CD4-positive, alpha-beta T cell treated with Interleukin-2 at 100 ng/mL for 4 hours (primary cell): Measurements from ENCODE around the gene PPP4R4.
A peak's percentile ranks its signal among the peaks of the same experiment; 100 is the strongest.
"Not testable (repeated sequence)": the region's sequence is repeated elsewhere in the genome, so short reads cannot be mapped to it uniquely, and the experiment has no call there.

Source experiments
- DNase-seq: peaks from one replicate; pipeline ENCODE4 v3.0.0-alpha.2; 2020; ENCODE audit warnings: low spot score

PPP4R4 gene

GRCh38 chr14:94145902-94146527 is 28.1 kb upstream of the PPP4R4 start:
- no peak for DNase-seq

- no peak for DNase-seq
Observed at GRCh38 chr14:94152676-94153075, 21.4 kb upstream of the PPP4R4 start.

GRCh38 chr14:94153750-94154342 is 20.3 kb upstream of the PPP4R4 start:
- DNase-seq = no peak

GRCh38 chr14:94156143-94156542 is 18.0 kb upstream of the PPP4R4 start:
- DNase-seq = not testable (repeated sequence)

GRCh38 chr14:94157197-94157596 is 16.9 kb upstream of the PPP4R4 start:
- no peak for DNase-seq

- DNase-seq = peak; percentile 27
Observed at GRCh38 chr14:94158239-94158883, 15.8 kb upstream of the PPP4R4 start.

GRCh38 chr14:94161058-94161457 is 13.1 kb upstream of the PPP4R4 start:
- no peak for DNase-seq

- DNase-seq = no peak
Observed at GRCh38 chr14:94161981-94162380, 12.1 kb upstream of the PPP4R4 start.

- DNase-seq = no peak
Observed at GRCh38 chr14:94162466-94162865, 11.7 kb upstream of the PPP4R4 start.

GRCh38 chr14:94163796-94164195 is 10.3 kb upstream of the PPP4R4 start:
- DNase-seq = no peak

- no peak for DNase-seq
Observed at GRCh38 chr14:94164685-94165431, 9.3 kb upstream of the PPP4R4 start.

- DNase-seq = no peak
Observed at GRCh38 chr14:94165744-94166143, 8.4 kb upstream of the PPP4R4 start.

GRCh38 chr14:94170136-94170535 is 4.0 kb upstream of the PPP4R4 start:
- no peak for DNase-seq

- no peak for DNase-seq
Observed at GRCh38 chr14:94171208-94171607, 2.9 kb upstream of the PPP4R4 start.

GRCh38 chr14:94172545-94172944 is 1.6 kb upstream of the PPP4R4 start:
- DNase-seq = no peak

- no peak for DNase-seq
Observed at GRCh38 chr14:94173471-94173884, 644 bp upstream of the PPP4R4 start.

- no peak for DNase-seq
Observed at GRCh38 chr14:94174604-94175010, 485 bp downstream of the PPP4R4 start.

- no peak for DNase-seq
Observed at GRCh38 chr14:94175011-94175745, 1.1 kb downstream of the PPP4R4 start.

- no peak for DNase-seq
Observed at GRCh38 chr14:94175747-94176146, 1.6 kb downstream of the PPP4R4 start.

GRCh38 chr14:94176808-94177207 is 2.7 kb downstream of the PPP4R4 start:
- no peak for DNase-seq

- no peak for DNase-seq
Observed at GRCh38 chr14:94177806-94178205, 3.7 kb downstream of the PPP4R4 start.

GRCh38 chr14:94179244-94179643 is 5.1 kb downstream of the PPP4R4 start:
- no peak for DNase-seq
